Bone marrow (tissue), 2 donors: ENCODE results near the gene PRKN.

ENCODE experiments used
- DNase-seq, 2 donors: peaks; one replicate each; lab custom pipeline; 2025; lab: John Stamatoyannopoulos, UW

The PRKN gene

GRCh38 chr6:162306616-162307015, 420.9 kb downstream of the PRKN start:
- no peak for DNase-seq

GRCh38 chr6:162301128-162301527, 426.4 kb downstream of the PRKN start:
- no peak for DNase-seq

- DNase-seq = no peak
Observed at GRCh38 chr6:162294029-162294428, 433.5 kb downstream of the PRKN start.

DNA sequence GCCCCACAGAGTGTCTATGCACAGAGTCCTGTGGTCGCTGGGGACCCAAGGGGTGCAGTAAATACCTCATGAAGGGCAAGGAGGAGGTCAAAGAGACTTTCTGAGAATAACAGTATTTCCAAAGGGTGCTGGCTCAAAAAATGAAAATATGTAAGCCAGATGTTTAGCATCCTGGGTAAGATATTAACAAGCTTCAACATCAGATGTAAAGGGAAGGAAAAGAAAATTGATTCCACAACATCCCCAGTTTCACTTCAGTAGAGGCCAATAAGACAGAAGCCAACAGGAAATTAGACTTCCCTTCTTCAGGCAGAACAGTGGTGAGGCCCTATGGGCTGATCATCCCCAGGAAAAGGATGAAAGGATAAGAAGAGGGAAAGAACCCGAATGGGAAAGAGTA, 434.7 kb downstream of the PRKN start:
- DNase-seq = no peak

DNA sequence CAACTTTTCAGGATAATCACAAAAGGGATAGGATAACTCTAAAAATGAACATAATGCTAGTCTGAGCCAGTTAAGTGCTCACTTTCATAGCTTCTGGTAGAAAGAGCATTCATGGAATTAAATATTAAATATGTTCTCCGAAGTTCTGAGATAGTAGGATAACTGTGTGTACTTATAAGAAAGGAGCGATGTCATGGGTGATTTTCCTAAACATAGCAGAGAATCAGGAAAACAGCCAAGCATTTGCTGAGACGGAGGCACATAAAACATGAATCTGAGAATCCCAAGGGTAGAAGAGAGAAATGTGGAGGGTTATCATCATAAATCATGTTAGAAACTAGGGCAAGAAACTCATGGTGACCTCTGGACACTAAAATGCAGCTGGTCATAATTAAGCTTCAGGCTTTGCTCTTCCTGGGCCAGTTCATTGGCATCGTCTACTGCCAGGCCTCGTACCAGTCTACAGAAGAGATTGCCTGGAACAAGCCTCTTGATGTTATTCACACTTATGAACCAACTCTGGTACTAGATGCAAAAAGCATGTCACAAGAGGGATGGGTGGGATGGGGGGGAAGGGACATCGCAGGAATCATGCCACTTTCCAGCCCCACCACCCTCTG, 436.6 kb downstream of the PRKN start:
- no peak for DNase-seq

DNA sequence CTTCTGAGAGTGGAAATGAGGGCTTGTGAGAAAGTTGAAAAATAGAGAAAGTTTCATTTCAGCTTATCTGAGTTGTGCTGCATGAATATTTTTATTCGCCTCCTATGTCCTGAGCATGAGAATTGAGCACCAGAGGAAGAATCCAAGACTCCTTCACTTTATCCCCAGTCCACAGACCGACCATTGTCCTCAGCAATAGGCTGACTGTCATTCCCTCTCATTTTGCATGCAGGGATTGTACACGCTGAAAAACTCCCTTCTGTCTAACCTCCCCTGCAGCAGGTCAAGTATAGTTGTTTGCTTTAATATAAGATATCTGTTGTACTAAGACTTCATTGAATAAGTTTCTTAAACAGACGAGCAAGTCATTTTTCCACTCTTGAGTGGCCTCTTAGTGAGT, 437.6 kb downstream of the PRKN start:
- no peak for DNase-seq

GRCh38 chr6:162273986-162274385, 453.6 kb downstream of the PRKN start:
- DNase-seq = no peak

- DNase-seq = no peak
Observed at GRCh38 chr6:162271922-162272321, 455.6 kb downstream of the PRKN start.

GRCh38 chr6:162270966-162271365, 456.6 kb downstream of the PRKN start:
- no peak for DNase-seq

- no peak for DNase-seq
Observed at GRCh38 chr6:162267641-162268040, 459.9 kb downstream of the PRKN start.

DNA sequence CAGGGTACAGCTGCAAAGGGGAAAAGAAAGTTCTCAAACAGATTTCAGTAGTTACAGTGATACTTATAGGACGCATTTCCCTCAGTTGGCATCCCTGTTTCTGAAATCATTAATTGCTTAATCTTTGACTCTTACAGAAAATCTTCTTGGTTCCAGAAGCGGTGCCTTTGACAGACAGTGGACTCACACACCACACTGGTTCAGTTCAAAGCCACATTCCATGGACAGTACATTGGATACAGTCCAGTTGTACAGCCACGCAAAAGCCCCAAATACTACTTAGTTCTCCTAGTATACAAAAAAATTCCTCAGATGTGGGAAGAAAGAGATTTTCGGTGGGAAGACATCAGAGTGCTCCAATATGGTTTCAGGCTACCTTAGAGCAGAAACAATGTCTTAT, 460.4 kb downstream of the PRKN start:
- no peak for DNase-seq

GRCh38 chr6:162264581-162264980, 463.0 kb downstream of the PRKN start:
- no peak for DNase-seq

GRCh38 chr6:162262466-162263196, 464.9 kb downstream of the PRKN start:
- DNase-seq = no peak

- no peak for DNase-seq
Observed at GRCh38 chr6:162261598-162261997, 466.0 kb downstream of the PRKN start.

DNA sequence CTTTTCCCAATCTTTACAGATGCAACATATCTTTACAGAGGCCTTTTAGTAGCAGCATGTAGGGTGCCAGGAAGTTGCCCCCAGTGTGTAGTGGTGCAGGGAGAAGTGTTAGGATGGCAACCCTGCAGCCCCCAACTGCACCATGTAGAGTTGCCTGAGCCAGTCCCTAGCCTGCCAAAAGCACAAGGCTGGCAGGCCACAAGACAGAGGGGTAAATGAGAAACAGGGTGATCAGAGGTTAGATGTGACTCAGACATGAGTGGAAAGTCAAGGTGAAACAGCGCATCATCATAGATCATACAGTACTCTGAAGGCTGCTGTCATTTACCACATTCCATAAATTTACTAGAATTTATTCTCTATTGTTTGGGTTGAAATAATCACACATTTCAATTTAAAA, 467.5 kb downstream of the PRKN start:
- no peak for DNase-seq

GRCh38 chr6:162258647-162259046, 468.9 kb downstream of the PRKN start:
- DNase-seq = no peak

GRCh38 chr6:162256361-162256760, 471.2 kb downstream of the PRKN start:
- no peak for DNase-seq

DNA sequence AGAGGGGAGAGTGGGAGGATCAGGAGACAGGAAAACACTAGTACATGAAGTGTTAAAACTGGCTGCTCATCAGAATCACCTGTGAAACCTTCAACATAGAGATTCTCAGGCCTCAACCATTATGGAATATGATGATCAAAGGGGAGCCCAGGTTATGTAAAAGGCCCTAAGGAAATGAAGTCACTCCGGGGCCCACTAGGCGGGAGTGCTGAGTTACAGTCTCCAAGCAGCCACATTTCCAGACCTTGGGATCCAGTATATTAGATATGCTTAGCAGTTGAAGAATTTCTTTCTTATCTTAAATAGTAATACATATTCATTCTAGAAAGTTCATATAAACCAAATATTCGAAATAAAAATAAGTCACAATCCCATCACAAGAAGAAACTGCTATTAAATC, 476.3 kb downstream of the PRKN start:
- no peak for DNase-seq

DNA sequence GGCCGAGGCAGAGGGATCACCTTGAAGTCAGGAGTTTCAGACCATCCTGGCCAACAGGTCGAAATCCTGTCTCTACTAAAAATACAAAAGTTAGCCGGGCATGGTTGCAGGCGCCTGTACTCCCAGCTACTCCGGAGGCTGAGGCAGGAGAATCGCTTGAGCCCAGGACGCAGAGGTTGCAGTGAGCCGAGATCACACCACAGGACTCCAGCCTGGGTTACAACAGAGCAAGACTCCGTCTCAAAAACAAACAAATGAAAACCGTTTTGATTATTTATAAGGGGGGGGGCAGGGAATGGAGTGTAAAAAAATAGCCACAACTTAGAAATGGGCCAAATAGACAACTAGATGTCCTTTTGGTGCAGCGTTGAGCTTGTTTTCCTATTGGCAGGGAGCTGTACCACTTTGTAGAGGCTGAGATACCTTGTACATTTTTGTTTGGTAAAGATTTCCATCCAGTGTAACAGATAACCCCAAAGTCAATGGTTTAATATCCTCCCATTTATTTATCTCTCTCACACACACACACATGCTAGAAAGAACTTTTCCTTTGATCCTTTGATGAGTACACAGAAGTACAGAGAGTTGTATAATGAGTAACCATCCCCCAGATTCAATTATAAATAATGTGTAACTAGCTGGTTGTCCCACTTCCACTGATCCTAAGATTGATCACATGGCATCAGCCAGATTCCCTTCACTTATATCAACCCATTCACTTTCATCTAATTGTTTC, 477.5 kb downstream of the PRKN start:
- DNase-seq = no peak

GRCh38 chr6:162245830-162246420, 481.6 kb downstream of the PRKN start:
- DNase-seq = no peak

- no peak for DNase-seq
Observed at GRCh38 chr6:162244031-162244430, 483.5 kb downstream of the PRKN start.

GRCh38 chr6:162242915-162243314, 484.7 kb downstream of the PRKN start:
- DNase-seq = no peak

DNA sequence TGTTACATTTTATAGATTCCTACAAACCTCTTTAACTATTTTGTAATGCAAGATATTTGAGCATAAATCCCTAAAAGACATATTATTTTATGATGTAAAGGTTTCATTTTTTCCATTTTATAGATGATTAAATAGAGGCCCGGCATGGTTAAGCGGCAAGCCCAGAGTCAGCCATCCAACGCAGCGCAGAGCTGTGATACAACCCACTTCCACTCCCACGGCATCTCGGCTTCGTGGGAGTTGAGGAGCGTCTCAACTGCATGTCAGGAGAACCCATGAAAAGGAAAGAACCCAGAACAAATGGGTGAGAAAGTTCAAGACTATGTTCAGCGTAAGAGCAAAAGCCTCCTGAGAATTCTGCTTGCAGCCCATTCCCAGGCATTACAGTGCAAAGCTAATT, 488.2 kb downstream of the PRKN start:
- DNase-seq = no peak
